Fibroblast of mammary gland (primary cell): ENCODE data around the gene FBXL20.
A peak's percentile ranks its signal among the peaks of the same experiment; 100 is the strongest.
"Not testable (repeated sequence)": the region's sequence is repeated elsewhere in the genome, so short reads cannot be mapped to it uniquely, and the experiment has no call there.

ENCODE experiments used
- DNase-seq: peaks from one replicate; pipeline ENCODE4 v3.0.0-alpha.2; 2010; ENCODE audit warnings: low read depth
- H3K4me3 ChIP-seq: 2 replicates; pipeline ENCODE4 v1.5.1; 2011; ENCODE audit warnings: low read depth, mild to moderate bottlenecking, low read length, moderate library complexity; ENCODE audit not compliant: control insufficient read depth
- TF ChIP-seq, protein P1 (sequence below): conservative IDR thresholded peaks from 2 replicates; pipeline ENCODE4 v1.5.1; 2011; ENCODE audit warnings: low read depth, low read length, inconsistent platforms; ENCODE audit not compliant: control insufficient read depth, insufficient read depth

FBXL20 gene

DNA sequence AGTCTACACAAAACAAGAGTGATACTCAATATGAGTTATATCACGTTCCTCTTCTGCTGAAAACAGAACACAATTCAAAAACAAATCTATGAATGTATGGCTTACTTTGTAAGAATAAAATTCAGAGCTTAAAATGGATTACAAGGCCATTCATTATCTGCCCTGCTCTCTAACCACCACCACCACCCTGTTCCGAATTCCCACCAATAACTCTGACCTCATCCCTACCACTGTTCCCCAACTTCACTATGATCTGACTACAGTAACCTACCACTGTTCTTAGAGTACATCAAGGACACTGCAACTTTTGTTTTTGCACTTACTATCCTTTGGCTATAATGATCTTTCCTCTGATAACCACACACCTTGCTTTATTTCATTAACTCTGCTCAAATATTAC is 21.3 kb downstream of the FBXL20 start:
- DNase-seq: no peak
- TF ChIP-seq, protein P1, sequence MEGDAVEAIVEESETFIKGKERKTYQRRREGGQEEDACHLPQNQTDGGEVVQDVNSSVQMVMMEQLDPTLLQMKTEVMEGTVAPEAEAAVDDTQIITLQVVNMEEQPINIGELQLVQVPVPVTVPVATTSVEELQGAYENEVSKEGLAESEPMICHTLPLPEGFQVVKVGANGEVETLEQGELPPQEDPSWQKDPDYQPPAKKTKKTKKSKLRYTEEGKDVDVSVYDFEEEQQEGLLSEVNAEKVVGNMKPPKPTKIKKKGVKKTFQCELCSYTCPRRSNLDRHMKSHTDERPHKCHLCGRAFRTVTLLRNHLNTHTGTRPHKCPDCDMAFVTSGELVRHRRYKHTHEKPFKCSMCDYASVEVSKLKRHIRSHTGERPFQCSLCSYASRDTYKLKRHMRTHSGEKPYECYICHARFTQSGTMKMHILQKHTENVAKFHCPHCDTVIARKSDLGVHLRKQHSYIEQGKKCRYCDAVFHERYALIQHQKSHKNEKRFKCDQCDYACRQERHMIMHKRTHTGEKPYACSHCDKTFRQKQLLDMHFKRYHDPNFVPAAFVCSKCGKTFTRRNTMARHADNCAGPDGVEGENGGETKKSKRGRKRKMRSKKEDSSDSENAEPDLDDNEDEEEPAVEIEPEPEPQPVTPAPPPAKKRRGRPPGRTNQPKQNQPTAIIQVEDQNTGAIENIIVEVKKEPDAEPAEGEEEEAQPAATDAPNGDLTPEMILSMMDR: no peak
- no peak overlapping the region for H3K4me3 ChIP-seq

DNA sequence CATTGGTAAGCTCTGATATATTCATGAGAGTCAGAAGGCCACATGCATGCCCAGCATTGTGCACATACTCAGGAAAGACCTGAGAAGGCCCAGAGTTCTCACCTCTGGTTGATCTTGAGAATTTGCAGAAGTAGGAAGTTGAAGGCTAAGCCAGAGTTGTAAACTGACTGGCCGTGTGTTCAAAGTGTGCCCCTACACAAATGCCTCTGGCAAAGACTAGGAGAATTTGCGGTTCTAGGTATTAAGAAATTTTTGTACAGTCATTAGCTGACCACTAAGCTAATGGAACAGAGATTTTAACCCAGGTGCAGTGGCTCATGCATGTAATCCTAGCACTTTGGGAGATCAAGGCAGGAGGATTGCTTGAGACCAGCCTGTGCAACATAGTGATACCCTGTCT is 25.0 kb downstream of the FBXL20 start:
- no peak overlapping the region for H3K4me3 ChIP-seq
- TF ChIP-seq, protein P1: no peak
- no peak for DNase-seq

DNA sequence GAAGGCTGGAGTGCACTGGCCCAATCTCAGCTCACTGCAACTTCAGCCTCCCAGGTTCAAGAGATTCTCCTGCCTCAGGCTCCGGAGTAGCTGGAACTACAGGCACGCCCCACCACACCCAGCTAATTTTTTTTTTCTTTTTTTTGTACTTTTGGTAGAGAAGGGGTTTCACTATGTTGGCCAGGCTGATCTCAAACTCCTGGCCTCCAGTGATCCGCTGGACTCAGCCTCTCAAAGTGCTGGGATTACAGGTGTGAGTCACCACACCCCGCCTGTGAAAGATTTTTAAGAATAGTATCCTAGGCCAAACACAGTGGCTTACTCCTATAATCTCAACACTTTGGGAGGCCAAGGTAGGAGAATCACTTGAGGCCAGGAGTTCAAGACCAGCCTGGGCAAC is 33.6 kb downstream of the FBXL20 start:
- H3K4me3 ChIP-seq, DNase-seq: not testable (repeated sequence)

DNA sequence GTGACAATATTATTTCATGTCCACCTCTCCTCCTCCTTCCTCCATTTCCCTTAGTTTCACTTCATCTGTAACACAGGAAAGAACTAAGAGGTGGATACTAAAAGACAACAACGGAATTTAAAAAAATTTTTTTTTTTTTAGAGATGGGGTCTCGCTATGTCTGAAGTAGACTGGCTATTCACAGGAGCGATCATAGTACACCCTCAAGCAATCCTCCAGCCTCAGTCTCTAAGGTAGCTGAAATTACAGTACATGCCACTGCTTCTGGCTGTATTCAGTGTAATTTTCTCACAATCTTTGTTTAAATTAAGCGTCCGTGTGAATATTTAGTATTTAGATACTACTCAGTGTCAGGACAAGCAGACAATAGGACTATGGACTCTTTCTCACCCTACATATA is 35.6 kb downstream of the FBXL20 start:
- DNase-seq: no peak
- H3K4me3 ChIP-seq: peak overlapping the region; percentile 20
- TF ChIP-seq, protein P1: no peak

DNA sequence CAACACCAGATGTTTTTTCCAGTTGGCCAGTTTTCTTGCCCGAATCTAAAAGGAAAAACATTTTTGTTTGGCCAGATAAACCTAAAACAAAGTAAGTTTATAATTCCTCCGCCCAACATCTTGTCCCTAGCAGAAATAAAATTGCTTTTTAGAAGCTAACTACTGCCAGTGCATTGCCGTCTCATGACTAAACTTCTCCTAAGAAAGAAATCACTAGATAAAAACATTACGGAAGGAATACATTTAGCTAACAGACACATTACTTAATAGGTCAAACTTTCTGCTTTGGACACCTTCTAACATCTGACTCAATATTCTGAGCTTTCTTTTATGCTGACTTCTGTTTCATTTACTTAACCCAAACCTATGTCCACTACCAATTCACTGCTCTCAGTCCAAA is 36.2 kb downstream of the FBXL20 start:
- H3K4me3 ChIP-seq: no peak overlapping the region
- peak; percentile 77 for DNase-seq

DNA sequence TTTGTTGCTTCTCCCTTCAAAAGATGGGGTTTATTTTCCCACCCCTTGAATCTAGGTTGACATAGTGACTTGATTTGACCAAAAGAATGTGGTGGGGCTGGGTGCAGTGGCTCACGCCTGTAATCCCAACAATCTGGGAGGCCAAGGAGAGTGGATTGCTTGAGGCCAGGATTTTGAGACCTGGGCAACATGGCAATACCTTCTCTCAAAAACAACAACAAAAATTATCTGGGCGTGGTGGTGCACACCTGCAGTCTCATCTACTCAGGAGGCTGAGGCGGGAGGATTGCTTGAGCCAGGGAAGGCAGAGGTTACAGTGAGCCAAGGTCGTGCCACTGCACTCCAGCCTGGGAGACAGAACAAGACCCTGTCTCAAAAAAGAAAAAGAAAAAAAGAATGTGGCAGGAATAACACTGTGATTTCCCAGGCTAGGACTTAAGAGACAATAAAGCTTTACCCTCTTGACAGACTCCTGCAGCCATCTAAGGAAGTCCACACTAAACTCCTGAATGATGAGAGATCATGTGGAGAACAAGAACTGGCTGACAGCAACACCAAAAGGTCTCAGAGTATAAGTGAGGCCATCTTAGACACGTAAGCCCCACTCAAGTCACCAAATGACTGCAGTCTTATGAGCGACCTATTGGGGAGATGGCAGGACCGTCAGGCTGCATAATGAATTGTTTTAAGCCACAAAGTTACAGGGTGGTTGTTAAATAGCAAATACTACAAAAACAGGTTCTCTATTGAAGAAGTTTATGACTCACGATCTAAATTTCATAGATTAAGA is 37.0 kb downstream of the FBXL20 start:
- H3K4me3 ChIP-seq: no peak overlapping the region
- DNase-seq: peak; percentile 23
- TF ChIP-seq, protein P1: no peak

More for the DNA sequence above, 36.2 kb downstream of the FBXL20 start:
- TF ChIP-seq, protein P1: no peak

DNA sequence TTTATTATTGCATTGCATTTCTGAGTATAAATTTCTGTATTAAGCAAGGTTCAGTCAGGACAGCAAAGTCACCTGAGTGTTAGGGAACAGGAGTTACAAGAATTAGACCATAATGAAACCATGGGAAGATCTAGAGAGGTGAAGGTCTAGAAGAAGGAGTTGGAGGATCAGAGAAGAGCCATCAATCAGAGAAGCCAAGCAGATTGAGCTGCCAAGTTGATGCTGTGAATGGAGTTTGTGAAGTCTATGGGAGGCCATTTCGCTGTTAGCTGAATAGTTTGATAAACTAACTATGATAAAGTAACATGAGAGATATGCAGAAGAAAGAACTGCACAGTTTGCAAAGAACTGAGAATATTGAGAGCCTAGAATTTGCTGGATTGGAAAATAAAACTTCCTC is 40.4 kb downstream of the FBXL20 start:
- DNase-seq: no peak
- no peak overlapping the region for H3K4me3 ChIP-seq
- TF ChIP-seq, protein P1: no peak
